Psoas muscle (tissue), 8 donors: ENCODE measurements around the gene CHRNG. TPM values are rescaled to one million over a fixed set of nuclear protein-coding genes. Genes with fewer than 3 reads are reported as not detected.

Experiments
- ATAC-seq, 4 donors: fragments of 200-7000 bp; cut with Tn5 transposase; one replicate each; pipeline ENCODE4 v1.9.1; 2020; ENCODE audit warnings: moderate library complexity in 3 of 4, mild to moderate bottlenecking in 2 of 4
- DNase-seq, 2 donors: peaks; one replicate each; pipeline ENCODE4 v3.0.0-alpha.2; 2020
- H3K27ac ChIP-seq: fragments of 200-600 bp; one replicate; pipeline ENCODE4 v1.8.0; 2022
- H3K27me3 ChIP-seq, 3 donors: fragments of 200-600 bp in 1 of 3; one replicate each; pipeline versions ENCODE4 v1.6.1 to v1.8.0; 2013 to 2022; ENCODE audit warnings: low read length in 2 of 3, mild to moderate bottlenecking in 2 of 3, moderate library complexity in 1 of 3; ENCODE audit not compliant: insufficient read depth in 3 of 3
- H3K36me3 ChIP-seq, 2 donors: fragments of 200-600 bp in 1 of 2; one replicate each; pipeline versions ENCODE4 v1.6.1 to v1.8.0; 2013 to 2022; ENCODE audit warnings: low read depth in 1 of 2, mild to moderate bottlenecking in 1 of 2, moderate library complexity in 1 of 2; ENCODE audit not compliant: insufficient read depth in 1 of 2
- H3K4me1 ChIP-seq: fragments of 200-600 bp; one replicate; pipeline ENCODE4 v1.8.0; 2022
- H3K4me3 ChIP-seq: fragments of 200-600 bp; one replicate; pipeline ENCODE4 v1.8.0; 2022; ENCODE audit warnings: mild to moderate bottlenecking
- H3K9me3 ChIP-seq: fragments of 200-600 bp; one replicate; pipeline ENCODE4 v1.8.0; 2022
- WGBS, 3 donors: extraction: QIAGEN DNeasy Blood & Tissue Kit; methylation state at CpG; one replicate each; pipeline versions ENCODE4 v1.1.6 to v1.1.7; 2013; 5-methylcytosine and 5-hydroxymethylcytosine counted together
- intact Hi-C, 2 donors: fragments of 100-400 bp; cut with DNase I; formaldehyde crosslinking; loops; one replicate each; pipeline versions ENCODE4 v1.11.0 to v1.14.2; 2022
- polyA plus RNA-seq, 3 donors: library from polyadenylated mRNA; stranded (reverse); fragments of 200-250 nt; gene quantifications; one replicate each; pipeline ENCODE4 v1.2.3, GENCODE V29; 2013
- total RNA-seq, 4 donors: library from RNA; stranded (reverse); fragmentation: NEBNext Ultra II Directional in 2 of 4; extraction: Animal tissue kit (Norgen Biotek cat#: 25700) in 2 of 4; gene quantifications; one replicate each; pipeline versions ENCODE4 v1.2.1 to v1.2.4, GENCODE V29; 2021 to 2023
- TF ChIP-seq, protein P1 (sequence below): fragments of 200-600 bp; IDR thresholded peaks from one replicate; pipeline ENCODE4 v1.8.0; 2022; ENCODE audit warnings: antibody characterized with exemption
- donor health status: healthy with polysubstance abuse.
- donor health status: DM: no; HTN: no; CAD: no; lungs with moderate emphysema.
- donor health status: Bipolar disorder and iron deficiency.
- donor health status: healthy.
- donor health status: DM: yes; HTN: yes; CAD: no.
- donor health status: DM: no; HTN: no; CAD: no.
- donor health status: DM: no; HTN: no; CAD: no.
- donor health status: DM: yes; HTN: yes; CAD: no.

CHRNG gene
- total and polyA plus RNA-seq, 7 donors: 0.68 to 94.1 (median 6.9) TPM

DNA sequence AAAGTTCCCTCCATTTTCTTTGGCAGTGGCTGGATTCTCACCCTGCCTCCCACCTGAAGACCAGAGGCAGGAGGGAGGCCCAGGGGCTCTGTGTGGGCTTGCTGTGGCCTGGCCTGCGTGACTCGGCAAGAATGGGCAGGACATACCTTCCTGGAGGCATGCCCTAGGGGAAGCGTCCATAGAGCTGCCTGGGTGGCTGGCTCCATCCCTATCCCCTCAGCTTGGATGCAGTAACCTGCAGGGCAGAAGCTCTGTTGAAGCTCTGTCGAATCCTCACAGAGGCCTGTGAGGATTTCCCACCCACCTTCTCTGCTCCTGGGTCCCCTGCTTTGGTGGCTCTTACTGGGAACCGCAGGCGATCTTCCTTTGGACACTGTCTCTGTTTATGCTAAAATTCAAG is 20.6 kb upstream of the CHRNG start:
- intact Hi-C loops: loop anchor here in 1 of 2 donors (5.0 to 10.0 kb wide), 2 partner anchors 62 to 594 kb away; partner anchors contain the start of genes ALPI and NPPC
- DNase-seq: no peak
- TF ChIP-seq, protein P1, sequence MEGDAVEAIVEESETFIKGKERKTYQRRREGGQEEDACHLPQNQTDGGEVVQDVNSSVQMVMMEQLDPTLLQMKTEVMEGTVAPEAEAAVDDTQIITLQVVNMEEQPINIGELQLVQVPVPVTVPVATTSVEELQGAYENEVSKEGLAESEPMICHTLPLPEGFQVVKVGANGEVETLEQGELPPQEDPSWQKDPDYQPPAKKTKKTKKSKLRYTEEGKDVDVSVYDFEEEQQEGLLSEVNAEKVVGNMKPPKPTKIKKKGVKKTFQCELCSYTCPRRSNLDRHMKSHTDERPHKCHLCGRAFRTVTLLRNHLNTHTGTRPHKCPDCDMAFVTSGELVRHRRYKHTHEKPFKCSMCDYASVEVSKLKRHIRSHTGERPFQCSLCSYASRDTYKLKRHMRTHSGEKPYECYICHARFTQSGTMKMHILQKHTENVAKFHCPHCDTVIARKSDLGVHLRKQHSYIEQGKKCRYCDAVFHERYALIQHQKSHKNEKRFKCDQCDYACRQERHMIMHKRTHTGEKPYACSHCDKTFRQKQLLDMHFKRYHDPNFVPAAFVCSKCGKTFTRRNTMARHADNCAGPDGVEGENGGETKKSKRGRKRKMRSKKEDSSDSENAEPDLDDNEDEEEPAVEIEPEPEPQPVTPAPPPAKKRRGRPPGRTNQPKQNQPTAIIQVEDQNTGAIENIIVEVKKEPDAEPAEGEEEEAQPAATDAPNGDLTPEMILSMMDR: no peak
- ATAC-seq: no peak
- Histone ChIP-seq H3K36me3 (no peaks in the 10 kb centered on the region), H3K27ac (no peak overlapping the region), H3K27me3 (peaks cover 0 to 10% (median 0%) of the 10 kb centered on the region in 3 donors), H3K4me3 (no peak overlapping the region), H3K9me3 (no peaks in the 10 kb centered on the region), H3K4me1 (peaks cover 31% of the 10 kb centered on the region)
- 73 to 83% (median 78%) methylated on average over 6 of the region's 6 CpGs for WGBS, 3 donors

DNA sequence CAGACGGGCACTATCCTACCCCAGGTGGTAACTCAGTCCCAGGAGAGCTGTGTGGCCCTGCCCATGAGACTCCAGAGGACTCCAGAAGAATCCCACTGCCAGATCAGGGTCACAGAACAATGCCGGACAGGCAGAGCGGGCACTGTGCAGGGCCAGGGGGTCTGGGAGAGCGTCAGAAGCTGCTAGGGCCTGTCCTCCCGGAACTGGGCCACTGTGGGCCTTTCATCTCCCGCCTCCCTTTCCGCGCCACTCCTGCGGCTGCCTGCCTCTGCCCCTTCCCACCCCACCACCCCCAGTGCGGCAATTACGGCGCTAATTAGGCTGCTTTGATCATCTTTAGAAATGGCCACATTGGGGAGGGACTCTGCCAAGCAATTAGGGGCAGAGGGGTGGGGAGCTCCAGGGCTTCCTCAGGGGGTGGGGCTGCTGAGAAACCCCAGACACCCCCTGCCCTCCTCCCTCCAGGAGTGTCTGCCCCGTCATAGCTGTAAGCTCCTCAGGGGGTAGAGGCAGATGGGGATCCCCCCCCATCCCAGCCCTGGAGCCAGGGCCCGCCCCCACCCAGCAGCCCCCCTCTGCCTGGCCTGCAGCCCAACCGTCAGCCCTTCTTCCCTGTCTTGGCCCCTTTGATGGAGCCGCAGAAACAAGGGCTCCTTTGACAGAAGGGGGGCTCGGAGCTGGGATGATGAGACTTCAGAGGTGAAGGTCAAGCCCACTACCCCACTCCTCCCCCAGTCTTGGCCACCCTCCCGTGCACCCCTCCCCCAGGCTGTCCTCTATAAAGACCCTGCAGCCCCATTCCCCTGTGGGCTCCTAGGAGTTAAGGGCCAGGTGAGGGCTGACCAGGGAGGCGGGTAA is 19.7 kb upstream of the CHRNG start, which contains the start of gene PRSS56:
TSS of gene PRSS56 (plus strand) at position 808 of the 858 bp plus-strand sequence. CDS start 211 bp downstream, outside the sequence.
- Histone ChIP-seq H3K9me3 (no peaks in the 10 kb centered on the region), H3K27me3 (peaks cover 0 to 12% (median 0%) of the 10 kb centered on the region in 3 donors), H3K36me3 (no peaks in the 10 kb centered on the region), H3K4me1 (peaks cover 29% of the 10 kb centered on the region), H3K27ac (no peak within 1 kb of the TSS), H3K4me3 (no peak within 1 kb of the TSS)
- DNase-seq: no peak
- TF ChIP-seq, protein P1: no peak
- intact Hi-C loops: loop anchor here (2.0 to 10.0 kb wide), 6 partner anchors 63 to 613 kb away; partner anchors contain the start of genes ALPI (in 1 of the 2) and NPPC (in 1 of the 2)
- 65 to 74% (median 73%) methylated on average over 16 to 19 of the region's 19 CpGs for WGBS, 3 donors
- ATAC-seq: no peak

DNA sequence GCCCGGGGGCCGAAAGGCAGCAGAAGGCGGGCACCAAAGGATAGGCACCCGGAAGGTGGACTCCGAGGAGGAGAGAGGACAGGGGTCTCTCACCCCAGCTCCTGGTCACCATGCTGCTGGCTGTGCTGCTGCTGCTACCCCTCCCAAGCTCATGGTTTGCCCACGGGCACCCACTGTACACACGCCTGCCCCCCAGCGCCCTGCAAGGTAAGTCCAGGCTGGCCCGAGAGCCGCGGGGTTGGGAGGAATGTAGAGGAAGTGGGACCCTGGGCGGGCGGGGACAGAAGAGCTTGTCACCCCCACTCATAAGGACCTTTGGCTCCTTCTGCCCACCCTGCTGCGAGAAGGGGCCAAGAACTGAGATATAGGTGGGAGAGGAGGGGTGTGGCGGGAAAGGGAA is 19.0 kb upstream of the CHRNG start:
- no peaks in the 10 kb centered on the region for H3K36me3 ChIP-seq
- H3K4me3 ChIP-seq: no peak overlapping the region
- intact Hi-C loops: loop anchor here in 1 of 2 donors (2.0 to 5.0 kb wide), 4 partner anchors 74 to 613 kb away; no protein-coding TSS in a partner anchor
- 77 to 84% (median 82%) methylated on average over 15 of the region's 15 CpGs for WGBS, 3 donors
- H3K9me3 ChIP-seq: no peaks in the 10 kb centered on the region
- H3K27ac ChIP-seq: no peak overlapping the region
- DNase-seq (no peak), ATAC-seq (no peak)
- peaks cover 0 to 12% (median 0%) of the 10 kb centered on the region in 3 donors for H3K27me3 ChIP-seq
- peaks cover 31% of the 10 kb centered on the region for H3K4me1 ChIP-seq
- TF ChIP-seq, protein P1: no peak

DNA sequence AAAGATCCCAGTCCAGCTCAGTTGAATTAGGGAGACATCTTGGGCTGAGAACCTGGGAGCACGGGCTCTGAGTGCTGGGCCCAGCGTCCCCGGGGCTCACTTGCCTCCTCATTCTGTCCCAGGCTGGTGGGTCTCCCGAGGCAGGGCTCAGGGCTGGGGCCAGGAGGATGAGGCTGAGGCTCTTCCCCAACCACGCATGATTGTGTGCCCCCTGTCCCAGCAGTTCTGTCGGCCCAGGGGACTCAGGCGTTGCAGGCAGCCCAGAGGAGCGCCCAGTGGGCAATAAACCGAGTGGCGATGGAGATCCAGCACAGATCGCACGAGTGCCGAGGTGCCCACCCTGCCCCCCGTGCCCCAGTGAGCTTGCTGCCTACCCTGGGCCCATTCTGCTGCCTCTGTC is 18.4 kb upstream of the CHRNG start:
- peaks cover 0 to 12% (median 0%) of the 10 kb centered on the region in 3 donors for H3K27me3 ChIP-seq
- ATAC-seq (no peak), DNase-seq (no peak)
- 89 to 94% (median 90%) methylated on average over 12 to 14 of the region's 14 CpGs for WGBS, 3 donors
- no peak overlapping the region for H3K4me3 ChIP-seq
- H3K9me3 ChIP-seq: no peaks in the 10 kb centered on the region
- H3K27ac ChIP-seq: no peak overlapping the region
- H3K4me1 ChIP-seq: peaks cover 33% of the 10 kb centered on the region
- TF ChIP-seq, protein P1: no peak
- H3K36me3 ChIP-seq: no peaks in the 10 kb centered on the region
- intact Hi-C loops: loop anchor here in 1 of 2 donors (2.0 to 5.0 kb wide), 4 partner anchors 74 to 614 kb away; no protein-coding TSS in a partner anchor
